Retina (tissue), 1 donor: ENCODE results near the gene HSF2BP.
"Not testable (repeated sequence)": the region's sequence is repeated elsewhere in the genome, so short reads cannot be mapped to it uniquely, and the experiment has no call there.

Source experiments
- DNase-seq: peaks from one replicate; pipeline ENCODE4 v3.0.0-alpha.2; 2016

HSF2BP gene

GRCh38 chr21:43596616-43597015 is 62.7 kb downstream of the HSF2BP start:
- no peak for DNase-seq

GRCh38 chr21:43595769-43596168 is 63.5 kb downstream of the HSF2BP start:
- not testable (repeated sequence) for DNase-seq

- DNase-seq, result no peak
These were observed 66.2 kb downstream of the HSF2BP start for GRCh38 chr21:43593078-43593477.

GRCh38 chr21:43591571-43591970 is 67.7 kb downstream of the HSF2BP start:
- no peak for DNase-seq

- DNase-seq, result no peak
These were observed 69.1 kb downstream of the HSF2BP start for GRCh38 chr21:43590194-43590593.

GRCh38 chr21:43588957-43589356 is 70.3 kb downstream of the HSF2BP start:
- DNase-seq, result no peak

- peak; percentile 27 for DNase-seq
These were observed 73.3 kb downstream of the HSF2BP start for GRCh38 chr21:43585924-43586413.

- no peak for DNase-seq
These were observed 73.8 kb downstream of the HSF2BP start for GRCh38 chr21:43585514-43585913.

GRCh38 chr21:43581453-43581852 is 77.8 kb downstream of the HSF2BP start:
- DNase-seq, result no peak

GRCh38 chr21:43578677-43579303 is 80.5 kb downstream of the HSF2BP start:
- no peak for DNase-seq

- DNase-seq, result no peak
These were observed 83.8 kb downstream of the HSF2BP start for GRCh38 chr21:43575473-43575844.

- peak; percentile 65 for DNase-seq
These were observed 84.4 kb downstream of the HSF2BP start for GRCh38 chr21:43574741-43575472.

- no peak for DNase-seq
These were observed 85.4 kb downstream of the HSF2BP start for GRCh38 chr21:43573921-43574320.

GRCh38 chr21:43572446-43572845 is 86.8 kb downstream of the HSF2BP start:
- peak; percentile 30 for DNase-seq

- peak; percentile 17 for DNase-seq
These were observed 87.3 kb downstream of the HSF2BP start for GRCh38 chr21:43571976-43572375.

GRCh38 chr21:43570195-43570594 is 89.1 kb downstream of the HSF2BP start:
- DNase-seq, result not testable (repeated sequence)

- not testable (repeated sequence) for DNase-seq
These were observed 96.8 kb downstream of the HSF2BP start for GRCh38 chr21:43562451-43562850.

GRCh38 chr21:43540561-43540960 is 118.7 kb downstream of the HSF2BP start:
- not testable (repeated sequence) for DNase-seq

GRCh38 chr21:43522495-43523131 is 136.7 kb downstream of the HSF2BP start:
- DNase-seq, result not testable (repeated sequence)

GRCh38 chr21:43517701-43518100 is 141.6 kb downstream of the HSF2BP start:
- not testable (repeated sequence) for DNase-seq

GRCh38 chr21:43516860-43517627 is 142.2 kb downstream of the HSF2BP start:
- DNase-seq, result not testable (repeated sequence)

GRCh38 chr21:43516295-43516847 is 142.9 kb downstream of the HSF2BP start:
- DNase-seq, result not testable (repeated sequence)

GRCh38 chr21:43514834-43515233 is 144.5 kb downstream of the HSF2BP start:
- DNase-seq, result not testable (repeated sequence)
